ENCODE data around the gene PHLPP2. TPM values are rescaled to one million over a fixed set of nuclear protein-coding genes. Genes with fewer than 3 reads are reported as not detected.
"Not testable (repeated sequence)": the region's sequence is repeated elsewhere in the genome, so short reads cannot be mapped to it uniquely, and the experiment has no call there.

PHLPP2 gene
- total RNA-seq, 1 donor from 2014 or later: 16.5 TPM

DNA sequence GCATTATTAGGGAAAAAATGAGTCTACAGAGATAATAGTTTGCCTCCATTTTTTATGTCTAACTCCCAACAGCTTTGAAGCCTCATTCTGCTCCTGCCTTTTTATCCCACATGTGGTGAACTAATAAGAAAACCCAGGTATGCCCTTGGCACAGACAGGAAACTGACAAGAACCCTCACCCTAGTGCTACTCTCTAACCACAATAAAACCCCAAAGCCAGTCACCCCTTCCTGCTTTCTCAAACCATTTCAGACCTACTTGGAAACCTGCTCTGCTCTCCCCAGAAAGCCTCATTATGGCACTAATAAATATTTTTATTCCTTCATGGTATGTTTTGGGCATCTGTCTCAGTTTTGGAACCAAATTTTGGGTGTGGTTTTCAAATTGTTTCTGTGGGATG is 102.4 kb downstream of the PHLPP2 start:
- DNase-seq (ENCODE audit: low spot score): no peak

GRCh38 chr16:71618429-71618828 is 106.1 kb downstream of the PHLPP2 start:
- peaks cover 8% of the 10 kb centered on the region for H3K4me1 Mint-ChIP-seq (ENCODE audit: low read depth)
- H3K27ac Mint-ChIP-seq: no peak overlapping the region
- no peak for DNase-seq (ENCODE audit: low spot score)
- intact Hi-C loops (cut with micrococcal nuclease): no loop called here
- no peaks in the 10 kb centered on the region for H3K9me3 Mint-ChIP-seq
- H3K27me3 Mint-ChIP-seq (ENCODE audit: insufficient read depth): peaks cover 15% of the 10 kb centered on the region
- H3K4me3 Mint-ChIP-seq: no peak overlapping the region
- no peaks in the 10 kb centered on the region for H3K36me3 Mint-ChIP-seq (ENCODE audit: low read depth)

More for the DNA sequence above, 102.4 kb downstream of the PHLPP2 start:
- intact Hi-C loops (cut with micrococcal nuclease): no loop called here
- Mint-ChIP-seq H3K4me3 (no peak overlapping the region), H3K9me3 (no peaks in the 10 kb centered on the region), H3K27me3 (ENCODE audit: insufficient read depth) (peaks cover 12% of the 10 kb centered on the region), H3K4me1 (ENCODE audit: low read depth) (peaks cover 8% of the 10 kb centered on the region), H3K27ac (no peak overlapping the region), H3K36me3 (ENCODE audit: low read depth) (no peaks in the 10 kb centered on the region)

DNA sequence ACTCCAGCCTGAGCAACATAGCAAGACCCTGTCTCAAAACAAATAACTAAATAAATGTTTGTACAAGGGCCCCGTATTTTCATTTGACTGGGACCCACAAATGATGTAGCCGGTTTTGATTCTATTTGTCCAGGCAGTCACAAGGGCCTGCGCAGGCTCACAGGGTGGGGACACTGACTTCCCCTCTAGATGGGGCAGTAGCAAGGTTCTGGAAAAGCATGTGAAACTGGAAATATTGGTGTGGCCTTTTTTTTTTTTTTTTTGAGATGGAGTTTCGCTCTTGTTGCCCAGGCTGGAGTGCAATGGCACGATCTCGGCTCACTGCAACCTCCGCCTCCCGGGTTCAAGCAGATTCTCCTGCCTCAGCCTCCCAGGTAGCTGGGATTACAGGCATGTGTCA is 109.5 kb downstream of the PHLPP2 start:
- peaks cover 30% of the 10 kb centered on the region for H3K27me3 Mint-ChIP-seq (ENCODE audit: insufficient read depth)
- H3K27ac Mint-ChIP-seq; DNase-seq (ENCODE audit: low spot score); H3K4me1 Mint-ChIP-seq (ENCODE audit: low read depth); H3K36me3 Mint-ChIP-seq (ENCODE audit: low read depth); H3K9me3 Mint-ChIP-seq; intact Hi-C loops (cut with micrococcal nuclease); H3K4me3 Mint-ChIP-seq: not testable (repeated sequence)

DNA sequence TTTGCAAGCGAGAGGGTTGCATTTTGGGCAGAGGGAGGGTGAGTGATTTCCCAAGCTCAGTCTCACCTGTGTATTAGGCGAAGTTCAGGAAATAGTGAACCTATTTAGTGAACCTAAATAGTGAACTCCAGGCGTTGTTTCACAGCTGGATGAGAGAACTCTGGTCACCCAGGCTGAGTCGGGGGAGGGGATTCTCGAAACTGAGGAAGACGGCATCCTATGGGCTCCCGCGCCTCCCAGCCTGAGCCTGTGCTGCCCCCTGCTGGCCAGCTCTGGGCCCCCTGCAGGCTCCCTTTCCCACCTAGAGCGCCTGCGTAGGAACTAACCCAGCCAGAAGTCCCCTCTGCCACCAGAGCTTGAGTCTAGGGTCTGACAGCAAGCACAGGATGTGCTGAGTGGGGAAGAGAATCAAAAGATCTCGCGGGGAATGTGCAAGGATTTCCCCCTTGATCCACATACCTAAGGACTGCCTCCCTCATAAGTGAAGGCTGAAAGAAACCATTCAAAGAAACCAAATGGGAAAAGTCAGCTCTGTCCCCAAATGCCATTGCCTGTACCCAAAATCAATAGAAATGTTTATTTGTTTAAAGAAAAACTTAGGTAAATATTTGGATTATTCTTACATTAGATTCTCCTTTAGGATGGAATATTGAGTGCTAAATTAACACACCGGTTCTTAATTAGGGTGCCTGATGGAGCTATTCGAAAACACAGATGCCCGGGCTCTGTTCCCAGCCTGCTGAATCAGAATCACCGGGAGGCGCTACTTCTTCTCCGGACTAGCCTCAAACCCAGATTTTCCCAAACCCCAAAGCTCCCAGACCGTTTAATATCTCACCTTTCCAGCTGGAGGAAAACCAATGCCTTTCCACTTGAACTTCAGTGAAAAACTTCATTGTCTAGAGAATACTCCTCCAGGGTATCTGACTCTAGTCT is 113.3 kb downstream of the PHLPP2 start:
- Mint-ChIP-seq H3K4me1 (ENCODE audit: low read depth) (no peaks in the 10 kb centered on the region), H3K9me3 (no peaks in the 10 kb centered on the region), H3K27me3 (ENCODE audit: insufficient read depth) (peaks cover 29% of the 10 kb centered on the region), H3K4me3 (no peak overlapping the region), H3K36me3 (ENCODE audit: low read depth) (no peaks in the 10 kb centered on the region), H3K27ac (no peak overlapping the region)
- peak; percentile 59 for DNase-seq (ENCODE audit: low spot score)
- intact Hi-C loops (cut with micrococcal nuclease): loop anchor here (1.0 to 2.0 kb wide), 4 partner anchors 46 to 199 kb away; no protein-coding TSS in a partner anchor

DNA sequence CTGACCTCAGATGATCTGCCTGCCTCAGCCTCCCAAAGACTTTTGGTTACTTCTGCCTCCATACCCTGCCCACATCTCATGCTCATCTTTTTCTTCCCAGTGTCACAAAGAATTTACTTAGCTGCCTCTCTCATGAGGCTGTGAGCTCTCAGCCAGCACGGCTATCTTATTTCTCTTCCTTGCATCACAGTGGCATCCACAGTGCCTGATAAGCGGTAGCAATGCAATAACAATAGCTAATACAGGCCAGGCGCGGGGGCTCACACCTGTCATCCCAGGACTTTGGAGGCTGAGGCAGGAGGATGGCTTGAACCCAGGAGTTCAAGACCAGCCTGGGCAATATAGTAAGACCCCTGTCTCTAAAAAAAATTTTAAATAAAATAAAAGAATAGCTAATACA is 114.1 kb downstream of the PHLPP2 start:
- DNase-seq (ENCODE audit: low spot score): no peak
- Mint-ChIP-seq H3K27ac (no peak overlapping the region), H3K4me1 (ENCODE audit: low read depth) (no peaks in the 10 kb centered on the region), H3K36me3 (ENCODE audit: low read depth) (no peaks in the 10 kb centered on the region), H3K27me3 (ENCODE audit: insufficient read depth) (peaks cover 31% of the 10 kb centered on the region), H3K4me3 (no peak overlapping the region), H3K9me3 (no peaks in the 10 kb centered on the region)
- intact Hi-C loops (cut with micrococcal nuclease): loop anchor here (2.0 kb wide), 1 partner anchor 70 kb away; no protein-coding TSS in a partner anchor

DNA sequence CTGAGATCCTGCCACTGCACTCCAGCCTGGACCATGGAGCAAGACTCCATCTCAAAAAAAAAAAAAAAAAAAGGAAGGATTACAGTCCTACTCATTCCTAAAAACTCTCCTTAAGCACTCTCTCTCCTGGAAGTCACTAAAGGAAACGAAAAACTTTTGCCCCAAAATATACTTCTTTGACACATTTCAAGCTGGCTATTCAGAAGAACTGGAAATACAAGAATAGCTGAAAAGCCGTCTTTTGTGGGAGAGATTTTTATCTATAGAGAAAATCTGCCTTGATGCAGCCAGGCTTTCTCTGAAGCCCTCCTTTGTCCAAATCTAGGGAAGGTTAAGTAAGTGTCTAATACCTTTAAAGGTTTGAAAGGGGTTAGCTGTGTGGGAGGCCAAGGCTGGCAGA is 115.4 kb downstream of the PHLPP2 start:
- no peak overlapping the region for H3K27ac Mint-ChIP-seq
- no peaks in the 10 kb centered on the region for H3K9me3 Mint-ChIP-seq
- intact Hi-C loops (cut with micrococcal nuclease): no loop called here
- H3K36me3 Mint-ChIP-seq (ENCODE audit: low read depth): no peaks in the 10 kb centered on the region
- H3K4me1 Mint-ChIP-seq (ENCODE audit: low read depth): no peaks in the 10 kb centered on the region
- DNase-seq (ENCODE audit: low spot score): no peak
- no peak overlapping the region for H3K4me3 Mint-ChIP-seq
- peaks cover 29% of the 10 kb centered on the region for H3K27me3 Mint-ChIP-seq (ENCODE audit: insufficient read depth)

- no peak for DNase-seq (ENCODE audit: low spot score)
- Mint-ChIP-seq H3K4me1 (ENCODE audit: low read depth) (no peaks in the 10 kb centered on the region), H3K27ac (no peak overlapping the region), H3K36me3 (ENCODE audit: low read depth) (no peaks in the 10 kb centered on the region), H3K9me3 (no peaks in the 10 kb centered on the region), H3K4me3 (no peak overlapping the region), H3K27me3 (ENCODE audit: insufficient read depth) (peaks cover 4% of the 10 kb centered on the region)
- intact Hi-C loops (cut with micrococcal nuclease): no loop called here
Observed at GRCh38 chr16:71600822-71601221, 123.7 kb downstream of the PHLPP2 start.

- H3K9me3 Mint-ChIP-seq; H3K27ac Mint-ChIP-seq; H3K36me3 Mint-ChIP-seq (ENCODE audit: low read depth); H3K27me3 Mint-ChIP-seq (ENCODE audit: insufficient read depth); DNase-seq (ENCODE audit: low spot score); H3K4me3 Mint-ChIP-seq; intact Hi-C loops (cut with micrococcal nuclease); H3K4me1 Mint-ChIP-seq (ENCODE audit: low read depth): not testable (repeated sequence)
Observed at GRCh38 chr16:71598426-71598825, 126.1 kb downstream of the PHLPP2 start.

GRCh38 chr16:71595340-71595826 is 129.1 kb downstream of the PHLPP2 start:
- H3K4me3 Mint-ChIP-seq; H3K4me1 Mint-ChIP-seq (ENCODE audit: low read depth); DNase-seq (ENCODE audit: low spot score); H3K27ac Mint-ChIP-seq; intact Hi-C loops (cut with micrococcal nuclease); H3K9me3 Mint-ChIP-seq; H3K36me3 Mint-ChIP-seq (ENCODE audit: low read depth): not testable (repeated sequence)
- H3K27me3 Mint-ChIP-seq (ENCODE audit: insufficient read depth): peaks cover 11% of the 10 kb centered on the region

Other genes starting within 250 kb of the PHLPP2 start
- 1.7 and 2.1 TPM in 2 replicates for gene ZNF19, start 235.4 kb downstream of the PHLPP2 start, total RNA-seq
- gene CHST4, start 198.3 kb downstream of the PHLPP2 start, total RNA-seq: not detected in 2 replicates
- gene TAT, start 147.6 kb downstream of the PHLPP2 start, total RNA-seq: not detected in 2 replicates
- not detected in 2 replicates for gene MARVELD3, start 98.5 kb downstream of the PHLPP2 start, total RNA-seq
- gene AP1G1, start 84.1 kb upstream of the PHLPP2 start, total RNA-seq: 85.5 and 90.7 TPM in 2 replicates
- gene ATXN1L, start 121.3 kb upstream of the PHLPP2 start, total RNA-seq: 20.1 and 20.6 TPM in 2 replicates
- 6.4 and 7.4 TPM in 2 replicates for gene ZNF821, start 159.5 kb upstream of the PHLPP2 start, total RNA-seq
- gene IST1, start 170.8 kb upstream of the PHLPP2 start, total RNA-seq: 156 and 169 TPM in 2 replicates